ENCODE data around the gene MMAB.

Gene MMAB

DNA sequence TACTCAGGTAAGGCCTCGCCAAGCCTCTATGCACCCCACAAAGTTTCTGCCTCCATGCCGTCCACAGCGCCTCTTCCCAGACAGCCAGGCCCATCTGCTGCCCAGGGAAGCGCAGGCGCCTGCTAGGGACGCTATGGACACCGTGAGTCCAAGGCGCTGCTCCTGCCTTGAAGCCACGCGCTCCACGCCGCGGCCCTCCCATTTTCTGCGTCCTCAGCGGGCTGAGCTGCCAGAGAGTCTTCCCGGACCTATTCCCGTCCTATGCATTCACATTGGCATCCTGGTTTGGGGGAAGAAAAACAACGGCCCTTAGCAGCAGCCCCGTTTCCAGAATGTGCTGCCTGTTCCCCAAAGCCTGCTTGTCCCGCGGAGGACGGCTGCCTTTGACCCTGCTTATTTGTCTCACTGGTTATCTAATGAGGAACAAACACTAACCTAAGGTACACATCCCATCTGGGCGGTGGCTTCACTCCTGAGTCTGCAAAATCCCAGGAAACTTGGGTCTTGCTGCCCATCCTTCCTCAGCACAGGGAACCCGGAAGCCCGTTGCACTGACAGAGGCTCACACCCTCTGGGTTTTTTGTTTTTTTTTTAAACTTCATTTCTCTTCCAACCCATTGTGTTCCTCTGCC, 38.0 kb downstream of the MMAB start:
- DNase-seq: no peak

DNA sequence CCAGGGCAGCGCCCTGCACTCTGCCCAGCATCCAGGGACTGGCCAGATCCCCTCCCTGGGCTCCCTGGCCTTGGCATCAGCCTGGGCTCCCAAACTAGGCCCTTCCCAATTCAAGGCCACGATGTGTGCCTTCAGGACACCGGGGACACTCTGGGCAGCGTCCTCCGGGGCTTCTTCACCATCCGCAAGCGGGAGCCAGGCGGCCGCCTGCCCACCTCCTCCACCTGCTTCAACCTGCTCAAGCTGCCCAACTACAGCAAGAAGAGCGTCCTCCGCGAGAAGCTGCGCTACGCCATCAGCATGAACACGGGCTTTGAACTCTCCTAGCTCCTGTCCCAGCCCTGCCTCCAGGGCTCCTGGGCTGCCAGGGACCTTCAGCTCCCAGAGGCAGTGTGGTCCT, 38.8 kb downstream of the MMAB start:
- no peak for DNase-seq

DNA sequence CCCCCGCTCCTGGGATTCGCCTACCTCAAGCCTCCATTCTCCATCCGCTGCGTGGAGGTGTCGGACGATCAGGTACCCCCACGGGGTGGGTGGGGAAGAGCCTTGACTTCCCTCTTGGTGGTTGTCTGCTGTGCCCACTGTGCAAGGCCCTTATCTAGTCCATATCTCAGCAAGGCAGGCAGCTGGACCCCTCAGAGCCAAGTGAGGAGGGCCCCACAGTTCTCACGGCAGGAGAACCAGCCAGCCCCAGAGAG, 39.9 kb downstream of the MMAB start:
- no peak for DNase-seq

DNA sequence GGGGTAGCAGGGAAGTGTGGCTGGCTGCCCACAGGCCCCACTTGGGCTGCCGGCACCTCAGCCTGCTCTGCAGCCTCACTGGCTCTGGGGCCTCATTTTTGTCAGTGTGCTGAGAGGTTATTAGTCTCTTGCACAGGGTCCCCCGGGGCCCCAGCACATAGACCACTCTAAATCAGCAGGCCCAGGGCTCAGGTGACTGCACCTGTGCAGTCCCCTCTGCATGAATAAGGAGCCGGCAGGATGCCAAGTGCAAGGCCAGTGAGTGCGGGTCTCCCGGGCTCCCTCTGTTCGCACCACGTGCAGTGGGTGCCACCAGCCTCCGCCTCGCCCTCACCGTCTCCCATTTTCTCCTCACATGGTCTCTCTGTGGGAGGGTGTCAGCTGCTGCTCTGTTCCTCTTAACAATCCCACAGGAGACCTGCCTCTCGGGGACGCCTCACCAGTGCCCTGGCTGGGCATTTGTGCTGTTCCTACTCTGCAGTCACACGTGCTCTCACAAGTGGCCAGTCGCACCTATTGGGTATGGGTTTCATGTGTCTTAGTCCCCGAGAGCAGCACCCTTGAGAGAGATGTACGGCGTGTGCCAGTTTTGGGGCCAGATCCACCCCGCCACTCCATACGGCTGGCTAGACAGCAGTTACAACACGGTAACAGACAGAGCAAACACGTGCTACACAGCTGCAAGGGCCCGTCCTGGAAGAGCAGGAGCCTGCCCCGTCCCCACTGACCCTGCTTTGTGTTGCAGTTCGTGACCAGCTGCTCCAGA, 40.4 kb downstream of the MMAB start:
- DNase-seq: no peak

DNA sequence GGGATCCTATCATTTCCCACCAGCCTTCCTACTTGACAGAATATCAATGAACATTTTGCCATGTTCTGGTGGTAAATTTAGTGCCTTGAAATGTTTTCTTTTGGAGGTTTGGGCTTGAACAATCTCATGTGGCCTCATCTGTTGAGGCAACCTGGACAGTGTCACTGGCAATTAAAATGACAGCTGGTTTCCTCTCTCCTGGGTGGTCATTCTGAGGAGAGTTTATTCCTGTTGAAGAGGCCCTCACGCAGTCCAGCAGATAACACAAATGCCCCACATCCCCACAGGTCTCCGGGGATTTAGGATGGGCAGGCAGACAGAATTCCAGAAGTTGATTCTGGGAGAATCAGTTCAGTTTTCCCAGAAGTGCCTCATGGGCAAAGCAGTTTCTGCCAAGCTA, 41.9 kb downstream of the MMAB start:
- DNase-seq: no peak

DNA sequence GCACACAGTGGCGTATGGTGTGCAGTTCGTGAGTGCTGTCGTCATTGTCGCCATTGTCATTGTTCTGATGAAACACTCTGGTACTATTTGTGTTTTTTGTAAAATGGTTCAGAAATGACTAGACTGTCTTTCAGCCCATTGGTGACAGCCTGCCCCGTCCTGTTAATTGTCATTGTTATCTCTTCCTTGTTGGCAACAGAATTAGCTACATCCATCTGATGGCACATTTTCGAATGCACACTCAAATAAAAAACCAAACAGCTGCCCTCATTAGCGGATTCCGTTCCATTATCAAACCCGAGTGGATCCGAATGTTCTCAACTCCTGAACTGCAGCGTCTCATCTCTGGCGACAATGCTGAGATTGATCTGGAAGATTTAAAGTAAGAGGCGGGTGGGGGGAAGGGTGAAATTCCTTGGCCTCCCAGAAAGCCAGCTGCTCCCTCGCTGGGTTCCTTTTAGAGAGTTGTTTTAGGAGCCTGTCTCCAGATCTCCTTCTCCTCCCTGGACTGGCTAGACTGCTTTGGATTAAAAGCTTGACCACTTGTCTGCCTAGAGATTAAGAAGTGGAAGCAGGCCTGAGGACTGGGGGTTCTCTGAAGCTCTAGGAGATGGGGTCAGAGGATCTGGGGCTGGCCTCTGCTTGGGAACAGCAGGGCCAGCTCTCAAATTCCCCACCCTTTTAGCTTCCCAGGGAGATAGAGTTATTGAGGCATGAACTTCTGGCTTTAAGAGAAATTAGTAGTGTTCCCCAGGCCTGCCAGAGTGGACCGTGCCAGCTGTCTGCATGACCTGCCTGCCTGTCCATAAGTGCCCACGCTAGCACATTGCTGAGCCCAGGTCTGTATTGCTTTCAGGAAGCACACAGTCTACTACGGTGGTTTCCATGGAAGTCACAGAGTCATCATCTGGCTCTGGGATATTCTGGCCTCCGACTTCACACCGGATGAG, 43.3 kb downstream of the MMAB start:
- no peak for DNase-seq

DNA sequence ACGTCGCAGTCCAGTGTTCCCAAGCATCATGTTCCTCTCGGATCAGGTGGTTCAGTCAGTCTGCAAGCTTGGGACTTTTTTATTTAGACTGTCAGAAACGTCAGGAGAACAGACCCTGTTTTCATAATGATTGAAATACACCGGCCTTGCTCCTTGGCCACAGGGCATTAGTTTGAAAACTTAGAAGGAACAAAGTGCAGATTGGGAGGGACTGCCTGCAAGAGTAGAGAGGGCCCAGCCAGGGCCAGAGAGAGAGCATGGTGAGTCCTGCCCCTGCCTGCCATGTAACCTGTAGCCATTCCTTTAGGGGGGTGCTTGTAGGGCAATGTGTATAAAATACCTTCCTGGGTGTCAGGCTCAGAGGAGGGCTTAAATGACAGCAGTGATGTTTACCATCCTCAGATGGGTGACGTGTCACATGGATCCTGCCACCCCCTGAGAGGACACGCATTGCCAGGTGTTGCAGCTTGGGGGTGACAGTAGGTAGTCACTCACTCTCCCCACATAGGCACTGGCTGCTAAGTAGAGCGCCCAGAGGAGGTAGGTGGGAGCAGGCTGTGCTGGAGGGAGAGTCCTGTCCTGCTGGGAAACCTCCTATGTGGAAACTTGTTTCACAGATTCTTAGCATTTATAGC, 45.7 kb downstream of the MMAB start:
- no peak for DNase-seq

DNA sequence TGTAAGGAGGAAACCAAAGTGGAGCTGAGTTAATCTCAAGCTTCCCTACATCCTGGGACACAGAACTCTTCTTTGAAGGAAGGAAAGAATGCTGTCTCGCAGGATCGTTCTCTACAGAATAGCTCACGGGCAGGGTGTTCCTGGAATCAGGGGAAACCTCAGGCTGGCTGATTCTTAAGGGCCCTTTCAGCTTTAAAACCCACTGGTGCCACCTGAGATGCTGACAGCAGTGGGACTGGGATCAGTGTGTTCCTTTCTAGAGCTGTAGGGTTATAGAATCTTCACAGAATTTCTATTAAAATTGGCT, 48.1 kb downstream of the MMAB start:
- DNase-seq: no peak

DNA sequence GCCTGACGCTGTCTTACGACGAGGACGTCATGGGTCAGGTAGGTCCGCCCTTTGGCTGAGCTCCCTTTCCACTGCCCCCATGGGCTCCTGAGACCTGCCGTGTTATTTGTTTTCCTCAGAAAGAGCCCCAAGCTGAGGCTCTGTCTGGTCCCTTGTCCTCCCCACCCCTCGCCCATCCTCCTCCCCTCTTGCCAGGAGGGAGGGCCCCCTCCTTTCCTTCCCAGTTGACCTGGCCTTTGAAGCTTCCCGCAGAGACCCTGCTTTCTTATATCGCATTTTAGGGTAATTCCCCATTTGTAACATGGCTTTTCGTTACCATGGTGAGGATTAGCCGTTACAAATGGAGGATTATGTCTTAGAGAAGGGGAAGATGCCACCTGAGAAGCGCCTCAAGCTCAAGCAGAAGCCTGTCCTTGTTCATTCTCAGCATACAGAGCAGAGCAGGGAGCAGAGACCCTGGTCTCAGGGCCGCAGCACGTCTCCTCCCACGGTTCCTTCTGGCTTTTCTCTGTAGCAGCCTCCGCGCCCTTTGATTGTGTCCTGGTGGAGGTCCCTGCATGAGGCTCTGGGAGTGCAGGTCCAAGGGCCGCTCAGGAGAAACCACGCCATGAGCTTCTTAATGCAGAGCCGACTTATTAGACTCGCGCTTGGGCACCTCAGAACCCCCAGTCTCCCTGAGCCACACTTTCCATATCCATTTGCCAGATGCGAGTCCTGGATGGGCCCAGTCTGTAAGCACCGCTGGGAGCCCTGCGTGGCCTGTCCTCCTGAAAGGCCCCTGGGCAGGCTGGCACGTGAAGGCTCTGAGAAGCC, 48.6 kb downstream of the MMAB start:
- no peak for DNase-seq

DNA sequence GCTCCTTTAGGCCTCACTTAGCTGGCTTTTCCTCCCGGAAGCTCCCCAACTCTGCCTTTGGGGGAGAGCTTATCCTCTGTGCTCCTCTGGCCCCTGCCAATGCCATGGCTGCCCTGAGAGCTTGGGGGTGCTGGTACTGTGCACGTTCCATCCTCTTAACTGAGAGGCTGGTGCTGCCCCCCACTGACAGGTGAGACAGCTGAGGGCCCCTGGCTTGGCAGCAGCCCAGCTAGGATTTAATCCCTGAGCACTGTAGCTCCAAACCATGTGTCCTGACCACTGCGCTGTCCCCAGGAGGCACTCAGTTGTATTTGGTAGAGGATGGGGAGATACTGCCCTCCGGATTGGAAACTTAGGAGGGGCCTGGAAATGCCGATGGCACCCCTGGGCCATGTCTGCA, 49.8 kb downstream of the MMAB start:
- no peak for DNase-seq

DNA sequence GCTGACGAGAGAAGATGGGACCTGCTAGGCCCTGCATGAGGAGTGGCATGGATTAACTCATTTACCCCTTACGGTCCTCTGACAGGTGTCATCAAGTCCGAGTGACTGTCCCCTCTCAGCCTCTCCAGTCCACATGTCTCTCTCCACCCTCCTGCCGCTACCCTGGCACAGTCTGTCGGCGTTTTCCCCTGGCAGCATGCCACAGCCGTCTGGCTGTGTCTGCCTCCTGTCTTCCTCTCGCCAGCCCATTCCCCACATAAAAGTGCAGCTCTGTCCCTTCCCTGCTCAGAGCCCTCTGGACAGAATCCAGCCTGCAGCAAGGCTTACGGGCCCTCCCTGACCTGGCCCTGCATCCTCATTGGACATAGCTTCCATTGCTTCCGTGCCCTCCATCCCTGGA, 50.2 kb downstream of the MMAB start:
- DNase-seq: no peak

DNA sequence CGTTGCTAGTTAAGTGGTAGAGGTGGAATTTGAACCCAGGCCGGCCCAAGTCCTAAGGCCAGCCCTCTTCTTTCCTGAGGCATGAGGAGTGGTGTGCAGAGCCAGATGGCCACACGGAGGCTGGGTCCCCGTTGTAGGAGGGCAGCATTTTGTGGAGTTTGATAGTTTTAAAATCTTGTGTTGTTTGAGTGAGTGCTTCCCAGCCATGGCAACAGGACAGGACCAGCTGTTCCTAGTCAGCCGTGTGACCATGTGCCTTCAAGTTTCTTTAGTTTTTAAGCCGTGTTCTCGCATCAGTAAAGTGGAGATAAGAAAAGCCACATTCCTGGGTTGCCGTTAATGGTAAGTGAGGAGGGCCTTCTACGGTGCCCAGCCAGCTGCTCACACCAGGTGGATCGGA, 51.5 kb downstream of the MMAB start:
- no peak for DNase-seq

DNA sequence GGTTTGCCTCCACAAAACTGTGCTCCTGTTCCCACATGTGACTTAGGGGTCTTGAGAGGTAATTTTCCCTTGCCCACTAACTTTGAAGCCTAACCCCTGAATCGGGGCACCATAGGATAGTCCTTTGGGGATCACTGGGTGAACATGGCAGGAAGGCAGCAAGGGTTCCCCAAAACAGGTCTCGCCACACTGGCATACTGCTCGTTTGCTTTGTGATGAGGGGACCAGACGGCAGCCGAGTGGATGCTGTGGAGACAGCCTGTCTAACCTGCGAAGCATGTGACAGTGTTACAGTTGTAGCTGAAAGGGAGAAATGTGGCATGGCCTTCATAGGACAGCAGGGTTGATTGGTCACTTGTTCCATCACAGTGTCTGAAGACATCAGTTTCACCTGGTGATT, 53.5 kb downstream of the MMAB start:
- no peak for DNase-seq

DNA sequence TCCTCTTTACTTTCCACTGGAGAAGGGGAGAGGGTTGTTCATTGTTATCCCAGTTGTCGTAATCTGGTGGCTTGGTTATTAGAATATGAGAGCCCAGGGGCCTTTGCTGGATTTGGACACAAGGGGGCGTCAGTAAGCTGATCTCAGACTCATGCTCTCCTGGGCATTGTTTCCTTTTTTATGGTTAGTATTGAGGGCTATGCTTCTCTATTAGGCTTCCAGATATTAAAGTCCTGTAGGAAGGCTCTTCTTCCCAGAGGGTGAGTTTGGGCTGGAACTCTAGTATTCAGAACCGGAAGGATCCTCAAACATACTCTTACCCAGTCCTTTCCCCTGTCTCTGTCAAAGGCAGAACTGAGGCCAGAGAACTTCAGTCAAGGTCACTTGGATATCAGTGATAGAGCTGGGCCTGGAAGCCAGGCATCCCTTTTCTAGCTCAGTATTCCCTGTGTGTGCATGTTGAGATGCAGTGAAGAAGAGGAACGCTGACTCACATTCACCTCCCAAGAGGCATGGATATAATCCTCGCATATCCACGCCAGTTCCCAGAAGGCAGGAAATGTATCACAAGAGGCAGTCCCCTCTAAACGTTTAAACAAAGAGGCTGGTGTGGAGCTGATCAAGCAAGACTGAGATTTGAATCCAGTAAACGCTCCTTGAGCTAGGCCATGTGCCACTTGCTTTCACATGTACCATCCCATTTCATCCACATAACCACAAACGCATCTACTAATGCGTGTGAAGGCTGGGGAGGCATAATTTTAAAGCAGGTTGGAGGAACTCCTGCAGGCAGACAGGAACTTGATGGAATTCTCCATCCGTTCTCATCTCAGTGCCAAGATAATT, 54.3 kb downstream of the MMAB start:
- peak; percentile 56 for DNase-seq

DNA sequence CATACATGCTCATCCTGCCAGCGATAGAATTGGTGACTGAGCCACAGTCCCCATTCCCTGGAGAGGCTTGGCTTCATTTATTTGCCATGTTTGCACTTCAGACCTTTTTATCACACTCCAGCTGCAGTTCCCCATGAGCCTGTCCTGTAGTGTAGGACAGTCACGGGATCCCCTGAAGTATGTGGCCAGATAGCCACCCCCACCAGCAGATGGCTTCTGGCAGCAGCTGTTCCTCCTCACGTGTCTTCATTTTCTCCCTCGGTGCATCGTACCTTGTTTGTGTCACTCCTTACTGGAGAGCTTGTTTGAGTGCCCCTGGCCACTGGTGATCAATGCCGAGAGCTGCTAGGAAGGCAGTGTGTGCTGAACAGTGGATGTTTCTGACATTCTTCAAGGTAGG, 55.7 kb downstream of the MMAB start:
- DNase-seq: no peak

DNA sequence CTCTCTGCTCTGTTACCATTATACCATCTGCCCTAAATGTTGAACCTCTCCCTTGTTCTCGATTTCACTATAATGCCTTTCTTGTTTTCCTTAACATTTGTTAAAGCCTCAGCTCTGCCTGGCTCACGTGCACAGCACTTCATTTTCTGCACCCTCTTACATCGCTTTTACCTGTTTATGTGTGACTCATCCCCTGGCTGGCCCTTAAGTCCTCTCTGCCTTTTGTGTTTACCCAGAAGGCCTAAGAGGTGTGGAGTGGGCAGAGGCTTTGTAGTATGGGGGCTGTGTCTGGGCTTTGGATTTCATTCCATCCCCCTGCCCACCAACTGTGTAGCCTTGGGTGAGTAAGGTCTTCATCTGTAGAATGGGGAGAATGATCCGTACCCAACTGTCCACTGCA, 59.3 kb downstream of the MMAB start:
- DNase-seq: no peak

DNA sequence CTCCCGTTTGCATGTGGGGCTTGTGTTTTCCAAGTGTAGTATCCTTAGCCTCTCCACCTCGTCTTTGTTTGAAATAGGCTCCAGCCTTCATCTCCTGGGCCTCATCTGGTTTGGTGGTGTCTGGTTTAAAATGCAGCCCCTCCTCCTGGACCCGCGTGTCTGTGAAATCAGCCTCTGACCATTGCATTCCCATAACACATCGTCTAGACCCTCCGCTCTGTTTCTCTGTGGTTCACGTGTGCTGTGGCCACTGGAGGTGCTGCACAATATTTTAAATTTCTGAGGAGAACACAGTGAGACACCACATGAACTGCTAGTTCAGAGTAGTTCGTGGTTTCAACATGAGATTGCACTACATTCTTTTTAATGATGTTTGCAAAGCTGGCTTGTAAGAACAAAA, 60.3 kb downstream of the MMAB start:
- DNase-seq: no peak

DNA sequence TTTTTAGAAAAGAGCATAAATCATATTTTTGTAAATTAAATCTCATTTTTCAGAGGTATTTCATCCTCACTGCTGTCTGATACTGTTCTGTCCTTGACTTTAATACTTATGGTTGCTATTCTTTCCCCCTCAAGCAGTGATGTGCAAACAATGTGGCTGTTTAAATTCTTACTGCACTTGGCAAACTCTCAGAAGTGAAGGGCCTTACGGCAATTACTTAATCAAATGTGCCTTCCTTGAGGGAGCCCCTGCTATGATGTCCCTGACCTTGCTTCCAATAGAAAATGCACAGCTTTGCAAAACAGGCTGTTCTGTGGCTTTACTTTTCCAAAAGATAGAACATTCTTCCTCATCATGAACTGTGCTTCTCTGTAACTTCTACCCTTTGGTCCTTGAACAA, 60.7 kb downstream of the MMAB start:
- DNase-seq: no peak

DNA sequence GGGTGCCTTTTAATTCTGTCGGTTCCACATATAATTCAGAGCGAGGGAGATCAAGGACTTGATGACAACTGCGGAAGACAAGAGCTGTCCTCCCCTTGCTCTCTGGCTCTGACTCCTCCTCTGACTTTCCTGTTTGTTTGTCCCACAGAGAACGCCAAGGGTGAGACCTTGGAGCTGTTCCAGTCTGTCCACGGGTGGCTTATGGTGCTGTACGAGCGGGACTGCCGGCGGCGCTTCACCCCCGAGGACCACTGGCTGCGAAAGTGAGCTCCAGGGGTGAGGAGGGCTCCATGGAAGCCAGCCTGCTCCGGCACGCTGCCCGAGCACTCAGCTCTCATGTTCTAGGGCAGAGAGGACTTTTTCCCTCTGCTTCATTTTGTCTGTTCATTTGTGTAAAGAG, 63.1 kb downstream of the MMAB start:
- DNase-seq: no peak

DNA sequence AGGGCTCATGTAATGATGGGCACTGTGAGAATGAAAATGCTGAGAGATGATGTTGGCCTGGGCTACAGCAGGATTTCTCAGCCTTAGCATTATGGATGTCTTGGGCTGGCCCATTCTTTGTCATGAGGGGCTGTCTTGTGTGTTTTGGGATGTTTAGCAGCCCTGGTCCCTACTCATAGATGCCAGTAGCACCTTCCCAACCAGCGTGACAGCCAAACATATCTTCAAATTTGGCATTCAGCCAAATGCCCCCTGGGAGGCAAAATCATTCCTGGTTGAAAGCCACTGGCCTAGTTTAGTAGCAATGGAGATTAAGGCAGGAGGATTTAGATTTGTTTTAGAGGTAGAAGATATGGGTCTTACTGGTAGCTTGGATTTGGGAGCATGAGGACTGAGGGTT, 69.2 kb downstream of the MMAB start:
- DNase-seq: no peak

Measured in 8988T (cell line).